Measurements from ENCODE around the gene CA7. TPM values are rescaled to one million over a fixed set of nuclear protein-coding genes. Genes with fewer than 3 reads are reported as not detected.
A peak's percentile ranks its signal among the peaks of the same experiment; 100 is the strongest.

Gene CA7
- total RNA-seq, 1 donor from 2014 or later, result not detected

GRCh38 chr16:66809765-66810164 lies 34.4 kb upstream of the CA7 start:
- H3K4me1 Mint-ChIP-seq, result no peaks in the 10 kb centered on the region
- H3K27me3 Mint-ChIP-seq (ENCODE audit: low read depth), result no peaks in the 10 kb centered on the region
- H3K9me3 Mint-ChIP-seq, result no peaks in the 10 kb centered on the region
- H3K4me3 Mint-ChIP-seq, result no peak overlapping the region
- H3K36me3 Mint-ChIP-seq, result peaks cover 69% of the 10 kb centered on the region
- no peak for TF ChIP-seq CTCF (IDR thresholded peaks at IDR 0.05; ENCODE audit: unreplicated experiment)
- no peak overlapping the region for H3K27ac Mint-ChIP-seq
- DNase-seq (ENCODE audit: low spot score in 2 of 2, unreplicated experiment in 2 of 2), result no peak

GRCh38 chr16:66810391-66810790 lies 33.8 kb upstream of the CA7 start:
- no peak for DNase-seq (ENCODE audit: low spot score in 2 of 2, unreplicated experiment in 2 of 2)
- peaks cover 69% of the 10 kb centered on the region for H3K36me3 Mint-ChIP-seq
- H3K9me3 Mint-ChIP-seq, result no peaks in the 10 kb centered on the region
- H3K27ac Mint-ChIP-seq, result no peak overlapping the region
- H3K4me1 Mint-ChIP-seq, result no peaks in the 10 kb centered on the region
- no peaks in the 10 kb centered on the region for H3K27me3 Mint-ChIP-seq (ENCODE audit: low read depth)
- TF ChIP-seq CTCF (IDR thresholded peaks at IDR 0.05; ENCODE audit: unreplicated experiment), result no peak
- no peak overlapping the region for H3K4me3 Mint-ChIP-seq

GRCh38 chr16:66811043-66811442 lies 33.2 kb upstream of the CA7 start:
- Mint-ChIP-seq H3K4me1 (no peaks in the 10 kb centered on the region), H3K27me3 (ENCODE audit: low read depth) (no peaks in the 10 kb centered on the region), H3K9me3 (no peaks in the 10 kb centered on the region), H3K27ac (no peak overlapping the region), H3K36me3 (peaks cover 67% of the 10 kb centered on the region), H3K4me3 (no peak overlapping the region)
- no peak for TF ChIP-seq CTCF (IDR thresholded peaks at IDR 0.05; ENCODE audit: unreplicated experiment)
- no peak for DNase-seq (ENCODE audit: low spot score in 2 of 2, unreplicated experiment in 2 of 2)

- TF ChIP-seq CTCF (IDR thresholded peaks at IDR 0.05; ENCODE audit: unreplicated experiment), result no peak
- no peaks in the 10 kb centered on the region for H3K4me1 Mint-ChIP-seq
- no peak for DNase-seq (ENCODE audit: low spot score in 2 of 2, unreplicated experiment in 2 of 2)
- H3K27me3 Mint-ChIP-seq (ENCODE audit: low read depth), result no peaks in the 10 kb centered on the region
- H3K36me3 Mint-ChIP-seq, result peaks cover 70% of the 10 kb centered on the region
- peak overlapping the region; percentile 23 for H3K27ac Mint-ChIP-seq
- no peak overlapping the region for H3K4me3 Mint-ChIP-seq
- H3K9me3 Mint-ChIP-seq, result no peaks in the 10 kb centered on the region
These were observed 29.5 kb upstream of the CA7 start for GRCh38 chr16:66814734-66815133.

GRCh38 chr16:66824006-66824405 lies 20.2 kb upstream of the CA7 start:
- no peak overlapping the region for H3K27ac Mint-ChIP-seq
- H3K36me3 Mint-ChIP-seq, result peaks cover 41% of the 10 kb centered on the region
- no peaks in the 10 kb centered on the region for H3K27me3 Mint-ChIP-seq (ENCODE audit: low read depth)
- DNase-seq (ENCODE audit: low spot score in 2 of 2, unreplicated experiment in 2 of 2), result no peak
- no peaks in the 10 kb centered on the region for H3K9me3 Mint-ChIP-seq
- H3K4me3 Mint-ChIP-seq, result no peak overlapping the region
- peaks cover 2% of the 10 kb centered on the region for H3K4me1 Mint-ChIP-seq
- no peak for TF ChIP-seq CTCF (IDR thresholded peaks at IDR 0.05; ENCODE audit: unreplicated experiment)
